Mesendoderm (in vitro differentiated cells): ENCODE results near the gene BRD8.
"Not testable (repeated sequence)": the region's sequence is repeated elsewhere in the genome, so short reads cannot be mapped to it uniquely, and the experiment has no call there.

Experiments
- DNase-seq: peaks from one replicate; pipeline ENCODE4 v3.0.0; 2013
- H2AK5ac ChIP-seq: 2 replicates; pipeline ENCODE4 v1.6.1; 2013; ENCODE audit warnings: low read length, inconsistent platforms
- H2BK120ac ChIP-seq: 2 replicates; pipeline ENCODE4 v1.6.1; 2013; ENCODE audit warnings: low read depth, mild to moderate bottlenecking, low read length, moderate library complexity, mixed read lengths
- H2BK15ac ChIP-seq: replicated peaks from 2 replicates; pipeline ENCODE4 v1.6.1; 2013; ENCODE audit warnings: low read depth, mild to moderate bottlenecking, moderate library complexity
- H2BK5ac ChIP-seq: 2 replicates; pipeline ENCODE4 v1.6.1; 2013; ENCODE audit warnings: low read length, inconsistent platforms
- H3K18ac ChIP-seq: 2 replicates; pipeline ENCODE4 v1.6.1; 2013; ENCODE audit warnings: mild to moderate bottlenecking, low read length, mixed read lengths
- H3K23ac ChIP-seq: one replicate; pipeline ENCODE4 v1.6.1; 2013; ENCODE audit warnings: low read length
- H3K27ac ChIP-seq: 2 replicates; pipeline ENCODE4 v1.5.1; 2013; ENCODE audit warnings: low read depth, mild to moderate bottlenecking, inconsistent platforms, low read length, moderate library complexity
- H3K27me3 ChIP-seq: 2 replicates; pipeline ENCODE4 v1.6.1; 2013; ENCODE audit warnings: low read length, control low read depth, mild to moderate bottlenecking, inconsistent platforms; ENCODE audit not compliant: insufficient read depth, poor library complexity
- H3K36me3 ChIP-seq: 2 replicates; pipeline ENCODE4 v1.6.1; 2013; ENCODE audit warnings: low read length, inconsistent platforms; ENCODE audit not compliant: control insufficient read depth, insufficient read depth
- H3K4ac ChIP-seq: one replicate; pipeline ENCODE4 v1.6.1; 2013; ENCODE audit warnings: low read depth, mild to moderate bottlenecking, low read length, moderate library complexity
- H3K4me1 ChIP-seq: 2 replicates; pipeline ENCODE4 v1.6.1; 2013; ENCODE audit warnings: low read depth, low read length, inconsistent platforms; ENCODE audit not compliant: control insufficient read depth
- H3K4me2 ChIP-seq: 2 replicates; pipeline ENCODE4 v1.6.1; 2013; ENCODE audit warnings: low read length
- H3K4me3 ChIP-seq: 2 replicates; pipeline ENCODE4 v1.5.1; 2013; ENCODE audit warnings: mild to moderate bottlenecking, low read length
- H3K56ac ChIP-seq: one replicate; pipeline ENCODE4 v1.6.1; 2013; ENCODE audit warnings: low read length
- H3K79me1 ChIP-seq: 2 replicates; pipeline ENCODE4 v1.6.1; 2013; ENCODE audit warnings: low read length, inconsistent platforms
- H3K79me2 ChIP-seq: 2 replicates; pipeline ENCODE4 v1.6.1; 2013; ENCODE audit warnings: mild to moderate bottlenecking, low read length; ENCODE audit not compliant: control insufficient read depth, insufficient read depth
- H3K9ac ChIP-seq: 2 replicates; pipeline ENCODE4 v1.6.1; 2013; ENCODE audit warnings: low read length, inconsistent platforms
- H4K5ac ChIP-seq: one replicate; pipeline ENCODE4 v1.6.1; 2013; ENCODE audit warnings: low read length
- H4K8ac ChIP-seq: one replicate; pipeline ENCODE4 v1.6.1; 2013; ENCODE audit warnings: low read depth, mild to moderate bottlenecking, control low read depth, low read length, moderate library complexity
- WGBS: extraction: QIAGEN DNeasy Blood & Tissue Kit; methylation state at CpG from one replicate; pipeline ENCODE4 v1.1.7; 2013; ENCODE audit warnings: low lambda C conversion rate, missing lambda C conversion rate; ENCODE audit not compliant: insufficient coverage; ENCODE audit errors: extremely low coverage; 5-methylcytosine and 5-hydroxymethylcytosine counted together

BRD8 gene

GRCh38 chr5:138213161-138214029, 35.0 kb upstream of the BRD8 start, which contains the start of gene CDC23:
Gene CDC23, minus strand, starts transcription at chr5:138213323. Its CDS starts 11 bp downstream, at chr5:138213312.
- Histone ChIP-seq H2BK5ac (no peak within 1 kb of the TSS), H3K23ac (no peak within 1 kb of the TSS)
- WGBS: no CpG with 5 or more reads among the region's 32 CpGs

DNA sequence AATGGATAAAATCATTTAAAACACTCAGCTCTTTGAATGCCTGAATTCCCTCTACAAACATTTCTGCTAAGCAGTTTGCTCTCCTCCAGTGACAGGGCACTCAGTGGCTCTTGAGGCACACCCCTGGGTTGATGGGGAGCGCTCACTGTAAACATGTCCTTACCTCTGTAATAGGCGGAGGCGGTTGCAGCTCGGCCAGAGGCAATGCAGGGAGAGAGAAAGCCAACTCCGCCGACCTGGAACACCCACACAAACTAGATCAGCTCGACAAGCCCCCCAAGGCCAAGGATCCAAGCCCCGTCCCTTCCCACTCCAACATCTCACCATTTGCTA, 34.4 kb upstream of the BRD8 start:
- Histone ChIP-seq H3K9ac (peak overlapping the region; percentile 93), H3K36me3 (no peaks in the 10 kb centered on the region), H3K4me1 (no peaks in the 10 kb centered on the region), H3K4ac (peak overlapping the region; percentile 20), H3K79me2 (peaks cover 23% of the 10 kb centered on the region), H2BK5ac (no peak overlapping the region), H2AK5ac (peak overlapping the region; percentile 83), H2BK15ac (no peak overlapping the region), H3K27ac (no peak overlapping the region), H3K18ac (peak overlapping the region; percentile 88), H3K4me3 (peak overlapping the region; percentile 100), H3K4me2 (peak overlapping the region; percentile 93), H4K8ac (peak overlapping the region; percentile 43), H3K27me3 (no peaks in the 10 kb centered on the region), H3K79me1 (peaks cover 10% of the 10 kb centered on the region), H3K23ac (no peak overlapping the region), H4K5ac (no peak overlapping the region), H3K56ac (peak overlapping the region; percentile 99), H2BK120ac (no peak overlapping the region)
- DNase-seq: peak; percentile 37
- no CpG with 5 or more reads among the region's 8 CpGs for WGBS

More at GRCh38 chr5:138213161-138214029, 35.0 kb upstream of the BRD8 start, which contains the start of gene CDC23:
- H3K4me1 ChIP-seq: no peaks in the 10 kb centered on the region
- no peaks in the 10 kb centered on the region for H3K36me3 ChIP-seq
- no peaks in the 10 kb centered on the region for H3K27me3 ChIP-seq
- H4K5ac ChIP-seq: peak within 1 kb of the TSS; percentile 84
- peak within 1 kb of the TSS; percentile 93 for H3K9ac ChIP-seq
- H3K4ac ChIP-seq: peak within 1 kb of the TSS; percentile 20
- no peak within 1 kb of the TSS for H2BK15ac ChIP-seq
- DNase-seq: peak; percentile 100
- no peak within 1 kb of the TSS for H2BK120ac ChIP-seq
- no peak within 1 kb of the TSS for H3K27ac ChIP-seq
- peak within 1 kb of the TSS; percentile 100 for H3K4me3 ChIP-seq
- H2AK5ac ChIP-seq: peak within 1 kb of the TSS; percentile 83
- H3K4me2 ChIP-seq: peak within 1 kb of the TSS; percentile 93
- peaks cover 23% of the 10 kb centered on the region for H3K79me2 ChIP-seq
- peak within 1 kb of the TSS; percentile 99 for H3K56ac ChIP-seq
- peak within 1 kb of the TSS; percentile 88 for H3K18ac ChIP-seq
- peak within 1 kb of the TSS; percentile 76 for H4K8ac ChIP-seq
- H3K79me1 ChIP-seq: peaks cover 10% of the 10 kb centered on the region

GRCh38 chr5:138210985-138211384, 32.6 kb upstream of the BRD8 start:
- Histone ChIP-seq H3K9ac (no peak overlapping the region), H3K79me2 (peaks cover 23% of the 10 kb centered on the region), H3K27ac (no peak overlapping the region), H2BK120ac (no peak overlapping the region), H3K27me3 (no peaks in the 10 kb centered on the region), H3K56ac (no peak overlapping the region), H3K79me1 (peaks cover 10% of the 10 kb centered on the region), H4K8ac (no peak overlapping the region), H3K4ac (no peak overlapping the region), H3K36me3 (no peaks in the 10 kb centered on the region), H2BK5ac (no peak overlapping the region), H2BK15ac (no peak overlapping the region), H3K4me2 (no peak overlapping the region), H3K4me3 (no peak overlapping the region), H3K4me1 (no peaks in the 10 kb centered on the region), H3K23ac (no peak overlapping the region), H4K5ac (no peak overlapping the region), H3K18ac (no peak overlapping the region), H2AK5ac (no peak overlapping the region)
- no peak for DNase-seq
- WGBS: no CpG with 5 or more reads among the region's 3 CpGs

DNA sequence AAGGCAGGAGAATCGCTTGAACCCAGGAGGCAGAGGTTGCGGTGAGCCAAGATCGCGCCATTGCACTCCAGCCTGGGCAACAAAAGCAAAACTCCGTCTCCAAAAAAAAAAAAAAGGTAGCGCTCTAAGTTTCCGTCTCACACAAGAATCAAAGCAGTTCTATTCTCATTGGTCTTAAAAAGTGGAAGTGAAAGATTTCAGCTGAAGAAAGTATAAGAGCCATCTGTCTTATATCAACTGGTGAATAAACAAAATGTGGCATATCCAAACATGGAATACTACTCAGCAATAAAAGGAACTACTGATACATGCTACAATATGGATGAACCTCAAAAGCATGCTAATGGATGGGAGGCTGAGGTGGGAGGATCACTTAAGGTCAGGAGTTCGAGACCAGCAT, 15.4 kb upstream of the BRD8 start:
- H3K18ac ChIP-seq, H3K23ac ChIP-seq, H2BK15ac ChIP-seq, H3K4me3 ChIP-seq, DNase-seq, H4K8ac ChIP-seq, H3K56ac ChIP-seq, H2BK5ac ChIP-seq, H3K9ac ChIP-seq, H3K27ac ChIP-seq, H3K4ac ChIP-seq, H2BK120ac ChIP-seq, H3K27me3 ChIP-seq, H3K4me2 ChIP-seq, H3K79me1 ChIP-seq, H4K5ac ChIP-seq, H3K4me1 ChIP-seq, H2AK5ac ChIP-seq, H3K79me2 ChIP-seq, H3K36me3 ChIP-seq: not testable (repeated sequence)
- no CpG with 5 or more reads among the region's 8 CpGs for WGBS

GRCh38 chr5:138192826-138193225, 14.4 kb upstream of the BRD8 start:
- no peaks in the 10 kb centered on the region for H3K79me1 ChIP-seq
- peaks cover 8% of the 10 kb centered on the region for H3K36me3 ChIP-seq
- H3K79me2 ChIP-seq: no peaks in the 10 kb centered on the region
- no peak overlapping the region for H3K56ac ChIP-seq
- H3K4me2 ChIP-seq: no peak overlapping the region
- no peak overlapping the region for H4K8ac ChIP-seq
- no peak overlapping the region for H3K18ac ChIP-seq
- H3K4me3 ChIP-seq: no peak overlapping the region
- no peaks in the 10 kb centered on the region for H3K27me3 ChIP-seq
- DNase-seq: no peak
- H2AK5ac ChIP-seq: no peak overlapping the region
- H2BK120ac ChIP-seq: no peak overlapping the region
- no peak overlapping the region for H3K9ac ChIP-seq
- no peak overlapping the region for H4K5ac ChIP-seq
- no CpG with 5 or more reads among the region's 3 CpGs for WGBS
- H3K27ac ChIP-seq: no peak overlapping the region
- no peak overlapping the region for H2BK15ac ChIP-seq
- no peak overlapping the region for H3K23ac ChIP-seq
- no peak overlapping the region for H3K4ac ChIP-seq
- H3K4me1 ChIP-seq: no peaks in the 10 kb centered on the region
- H2BK5ac ChIP-seq: no peak overlapping the region
